Right atrium auricular region (tissue), 2 donors: Measurements from ENCODE around the gene MS4A1. TPM values are rescaled to one million over a fixed set of nuclear protein-coding genes. Genes with fewer than 3 reads are reported as not detected.

Experiments used
- DNase-seq: peaks from one replicate; pipeline ENCODE4 v3.0.0-alpha.2; 2019; ENCODE audit warnings: low spot score
- H3K27ac ChIP-seq, 2 donors: fragments of 200-600 bp; sonication (generic); 1 replicate in 1 of 2; 2 replicates in 1 of 2; pipeline ENCODE4 v1.5.1; 2016 to 2019
- H3K27me3 ChIP-seq, 2 donors: fragments of 200-600 bp; sonication (generic); one replicate each; pipeline versions ENCODE4 v1.5.1 to v1.6.0; 2017 to 2019
- H3K36me3 ChIP-seq: fragments of 200-600 bp; sonication (generic); one replicate; pipeline ENCODE4 v1.5.1; 2016
- H3K4me1 ChIP-seq, 2 donors: fragments of 200-600 bp; sonication (generic); one replicate each; pipeline versions ENCODE4 v1.5.1 to v1.6.0; 2017 to 2019
- H3K4me3 ChIP-seq, 2 donors: fragments of 200-600 bp; sonication (generic); 1 replicate in 1 of 2; 2 replicates in 1 of 2; pipeline ENCODE4 v1.5.1; 2017 to 2019; ENCODE audit warnings: mild to moderate bottlenecking in 1 of 2, moderate library complexity in 1 of 2
- H3K9me3 ChIP-seq, 2 donors: fragments of 200-600 bp; sonication (generic); one replicate each; pipeline ENCODE4 v1.5.1; 2019
- CTCF ChIP-seq, 2 donors: fragments of 200-600 bp; sonication (generic); IDR thresholded peaks; one replicate each; pipeline ENCODE4 v1.5.1; 2019; ENCODE audit warnings: antibody characterized with exemption in 2 of 2
- total RNA-seq, 2 donors: library from RNA; depleted of rRNA; stranded (reverse); fragments of >200 nt; gene quantifications; one replicate each; pipeline ENCODE4 v1.1.0, GENCODE V29; 2016

Gene MS4A1
- total RNA-seq, 2 donors from 2014 or later, result not detected

GRCh38 chr11:60492488-60493009 is 36.9 kb downstream of the MS4A1 start, which contains the start of gene MS4A12:
Gene MS4A12 (plus strand): TSS chr11:60492778. CDS start chr11:60497319, 4,541 bp downstream.
- Histone ChIP-seq H3K4me3 (no peak within 1 kb of the TSS), H3K4me1 (no peaks in the 10 kb centered on the region), H3K27ac (no peak within 1 kb of the TSS), H3K9me3 (no peaks in the 10 kb centered on the region), H3K27me3 (no peaks in the 10 kb centered on the region), H3K36me3 (no peaks in the 10 kb centered on the region)
- DNase-seq, result no peak
- TF ChIP-seq CTCF (IDR thresholded peaks at IDR 0.05), result no peak

- no peaks in the 10 kb centered on the region for H3K9me3 ChIP-seq
- H3K4me1 ChIP-seq, result no peaks in the 10 kb centered on the region
- TF ChIP-seq CTCF (IDR thresholded peaks at IDR 0.05), result no peak
- no peak for DNase-seq
- H3K27me3 ChIP-seq, result no peaks in the 10 kb centered on the region
- H3K27ac ChIP-seq, result no peak overlapping the region
- no peak overlapping the region for H3K4me3 ChIP-seq
- H3K36me3 ChIP-seq, result no peaks in the 10 kb centered on the region
These were observed 37.8 kb downstream of the MS4A1 start for GRCh38 chr11:60493454-60493853.

GRCh38 chr11:60498399-60498798 is 42.8 kb downstream of the MS4A1 start:
- DNase-seq, result no peak
- Histone ChIP-seq H3K4me1 (no peaks in the 10 kb centered on the region), H3K36me3 (no peaks in the 10 kb centered on the region), H3K27ac (no peak overlapping the region), H3K27me3 (no peaks in the 10 kb centered on the region), H3K9me3 (no peaks in the 10 kb centered on the region), H3K4me3 (no peak overlapping the region)
- TF ChIP-seq CTCF (IDR thresholded peaks at IDR 0.05), result no peak

GRCh38 chr11:60498853-60499252 is 43.2 kb downstream of the MS4A1 start:
- TF ChIP-seq CTCF (IDR thresholded peaks at IDR 0.05), result no peak
- H3K27me3 ChIP-seq, result no peaks in the 10 kb centered on the region
- H3K36me3 ChIP-seq, result no peaks in the 10 kb centered on the region
- H3K4me1 ChIP-seq, result no peaks in the 10 kb centered on the region
- no peak overlapping the region for H3K27ac ChIP-seq
- no peak overlapping the region for H3K4me3 ChIP-seq
- H3K9me3 ChIP-seq, result no peaks in the 10 kb centered on the region
- no peak for DNase-seq

- no peaks in the 10 kb centered on the region for H3K27me3 ChIP-seq
- H3K36me3 ChIP-seq, result no peaks in the 10 kb centered on the region
- no peak overlapping the region for H3K27ac ChIP-seq
- no peak overlapping the region for H3K4me3 ChIP-seq
- H3K9me3 ChIP-seq, result no peaks in the 10 kb centered on the region
- no peak for TF ChIP-seq CTCF (IDR thresholded peaks at IDR 0.05)
- no peak for DNase-seq
- no peaks in the 10 kb centered on the region for H3K4me1 ChIP-seq
These were observed 44.7 kb downstream of the MS4A1 start for GRCh38 chr11:60500276-60500910.
